Activated T-helper 1 cell treated with anti-CD3 and anti-CD28 coated beads, Interleukin-2, amount 50 U/mL, for 16 hours (primary cell): Measurements from ENCODE around the gene SPAG16.
"Not testable (repeated sequence)": the region's sequence is repeated elsewhere in the genome, so short reads cannot be mapped to it uniquely, and the experiment has no call there.

ENCODE experiments used
- DNase-seq, 2 donors: peaks; one replicate each; pipeline ENCODE4 v3.0.0-alpha.2; 2020; ENCODE audit warnings: low read depth in 1 of 2, low spot score in 1 of 2

Gene SPAG16

DNA sequence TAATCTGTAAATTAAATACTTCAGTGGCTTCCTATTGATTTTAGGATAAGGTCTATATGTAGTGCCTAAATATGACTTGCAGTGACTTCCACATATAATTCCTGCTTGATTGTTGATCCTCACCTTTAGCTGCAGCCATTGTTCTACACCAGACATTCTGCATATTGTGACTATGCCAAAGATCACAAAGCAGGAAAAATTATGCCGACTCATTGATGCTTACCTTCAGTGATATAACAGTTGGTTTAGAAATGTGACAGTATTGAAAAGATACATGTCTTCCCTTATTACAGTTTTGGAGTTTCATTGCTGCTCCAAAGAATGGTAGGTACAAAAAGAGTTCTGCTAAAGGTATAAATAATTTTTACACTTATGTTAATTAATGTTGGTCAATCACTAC, 12.3 kb upstream of the SPAG16 start:
- DNase-seq, result no peak

DNA sequence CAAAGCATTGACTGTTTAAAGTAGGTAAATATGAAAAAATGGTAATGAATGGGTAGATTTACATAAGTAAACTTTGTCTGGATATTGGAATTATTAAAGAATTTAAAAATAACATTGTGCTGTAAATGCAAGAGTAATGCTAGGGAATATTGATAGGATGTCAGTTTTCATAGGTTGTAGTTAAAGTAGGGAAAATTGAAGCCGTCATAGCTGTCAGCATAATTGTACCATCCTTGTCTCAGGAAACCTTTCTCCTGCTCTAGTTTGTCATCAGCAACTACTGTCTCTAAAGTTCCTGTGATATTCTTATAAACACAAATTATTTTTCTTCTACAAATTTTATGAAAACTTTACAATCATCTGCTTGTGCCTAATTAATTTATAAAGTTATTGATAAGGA, 10.1 kb upstream of the SPAG16 start:
- DNase-seq, result no peak

DNA sequence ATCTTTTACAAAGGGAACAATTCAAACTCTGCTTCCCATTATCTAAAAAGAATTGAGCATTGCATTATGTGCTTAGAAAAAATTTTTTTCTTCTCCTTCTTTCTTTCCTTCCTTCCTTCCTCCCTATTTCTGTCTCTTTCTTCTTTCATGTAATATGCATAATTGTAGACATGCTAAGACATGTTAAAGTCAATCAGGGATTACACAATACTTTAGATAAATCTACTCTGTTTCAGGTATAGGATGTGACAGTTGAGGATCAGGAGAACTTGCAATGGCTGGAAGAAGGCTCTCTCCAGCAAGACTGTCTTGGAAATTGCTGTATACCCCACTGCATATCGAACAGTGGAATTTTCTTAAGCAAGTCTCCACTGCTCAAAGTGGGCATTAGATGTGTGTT, 9.0 kb upstream of the SPAG16 start:
- DNase-seq, result no peak

DNA sequence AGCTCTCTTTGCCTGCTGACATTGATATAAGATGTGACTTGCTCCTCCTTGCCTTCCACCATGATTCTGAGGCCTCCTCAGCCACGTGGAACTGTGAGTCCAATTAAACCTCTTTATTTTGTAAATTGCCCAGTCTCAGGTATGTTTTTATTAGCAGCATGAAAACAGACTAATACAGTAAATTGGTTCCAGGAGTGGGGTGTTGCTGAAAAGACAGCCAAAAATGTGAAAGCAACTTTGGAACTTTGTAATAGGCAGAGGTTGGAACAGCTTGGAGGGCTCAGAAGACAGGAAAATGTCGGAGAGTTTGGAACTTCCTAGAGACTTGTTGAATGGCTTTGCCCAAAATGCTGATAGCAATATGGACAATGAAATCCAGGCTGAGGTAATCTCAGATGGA, 7.1 kb upstream of the SPAG16 start:
- not testable (repeated sequence) for DNase-seq

DNA sequence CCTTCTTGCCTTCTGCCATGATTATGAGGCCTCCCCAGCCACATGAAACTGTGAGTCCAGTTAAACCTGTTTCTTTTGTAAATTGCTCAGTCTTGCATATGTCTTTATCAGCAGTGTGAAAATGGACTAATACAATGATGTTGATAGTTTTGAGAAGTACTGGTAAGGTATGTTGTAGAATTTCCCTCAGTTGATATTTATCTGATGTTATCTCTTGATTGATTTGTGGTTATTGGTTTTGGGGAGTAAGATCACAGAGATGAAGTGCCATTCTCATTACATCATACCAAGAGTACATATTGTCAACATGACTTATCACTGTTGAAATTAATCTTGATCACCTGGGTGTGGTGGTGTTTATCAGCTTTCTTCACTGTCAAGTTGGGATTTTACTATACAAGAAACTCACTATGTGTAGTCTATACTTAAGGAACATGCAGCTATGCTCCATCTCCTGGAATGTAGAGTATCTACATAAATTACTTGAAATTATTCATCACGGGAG, 5.1 kb upstream of the SPAG16 start:
- no peak for DNase-seq

DNA sequence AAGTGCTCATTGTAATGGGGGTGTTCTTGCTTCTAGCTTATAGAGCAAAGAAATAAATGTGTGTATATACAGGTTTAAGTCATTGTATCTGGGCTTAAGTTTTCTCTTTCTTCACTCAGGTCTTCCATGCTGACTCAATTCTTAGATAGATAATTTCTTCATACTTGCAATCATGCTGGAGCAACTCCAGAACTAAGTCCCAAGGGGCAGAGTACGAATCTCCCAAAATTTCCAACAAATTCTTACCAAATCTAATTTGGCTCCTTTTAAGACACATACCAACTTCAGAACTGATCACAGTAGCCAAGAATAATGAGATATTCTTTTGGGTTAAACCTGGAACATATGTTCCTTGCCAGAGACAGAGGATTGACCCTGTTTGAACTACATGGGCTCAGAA, 4.3 kb upstream of the SPAG16 start:
- DNase-seq, result no peak

DNA sequence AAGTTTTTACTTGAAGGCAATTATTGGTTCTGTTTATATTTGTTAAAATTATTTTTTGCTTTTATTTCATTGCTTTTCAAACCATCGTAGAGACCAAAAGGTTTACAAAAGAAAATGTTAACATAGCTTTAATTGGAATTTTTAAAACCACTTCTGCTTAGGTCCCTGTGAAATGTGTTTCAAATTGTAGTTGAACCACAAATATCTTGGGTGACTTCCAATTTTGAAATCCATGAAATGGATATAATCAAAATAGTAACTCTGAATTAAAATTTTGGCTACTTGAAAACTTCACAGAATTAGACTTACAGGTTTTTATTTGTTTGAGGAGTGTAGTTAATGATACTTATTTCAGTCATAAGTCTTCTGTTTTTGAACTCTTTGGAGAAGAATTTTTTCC, 3.1 kb upstream of the SPAG16 start:
- no peak for DNase-seq

DNA sequence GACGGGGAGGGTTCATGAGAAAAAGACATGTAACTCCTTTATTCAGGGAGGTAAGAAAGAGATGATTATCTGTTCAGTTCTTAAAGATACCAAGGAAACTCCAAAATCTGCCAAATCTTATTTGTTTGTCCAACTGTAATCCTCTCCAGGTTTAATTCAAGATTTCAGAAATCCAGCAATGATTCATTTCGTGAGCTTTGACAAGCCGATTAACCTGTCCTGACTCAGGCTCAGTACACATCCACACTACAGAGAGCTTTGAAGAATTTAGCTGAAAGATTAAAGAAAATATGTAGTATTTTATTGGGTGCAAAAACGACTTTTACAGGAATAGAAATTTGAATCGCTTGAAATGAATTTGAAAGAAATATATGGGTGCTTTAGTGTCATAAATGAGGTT, 1.1 kb downstream of the SPAG16 start:
- DNase-seq, result no peak

DNA sequence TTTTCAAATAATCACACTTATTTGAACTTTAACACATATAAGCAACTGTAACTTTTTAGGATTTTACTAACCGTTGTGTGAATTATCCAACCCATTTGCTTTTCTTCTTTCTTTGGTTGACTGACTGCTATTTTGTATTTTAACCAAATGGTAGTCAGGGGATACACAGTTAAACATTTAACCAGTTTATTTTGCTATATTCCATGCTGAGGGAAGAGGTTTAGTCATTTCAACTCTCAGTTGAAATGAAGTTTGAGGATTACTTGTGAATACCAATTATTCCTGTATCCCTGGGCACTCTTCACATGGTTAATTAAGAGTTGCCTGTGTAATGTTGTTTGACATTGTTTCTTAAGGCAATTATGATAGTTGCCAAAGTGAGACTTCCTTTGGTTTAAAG, 1.9 kb downstream of the SPAG16 start:
- no peak for DNase-seq

DNA sequence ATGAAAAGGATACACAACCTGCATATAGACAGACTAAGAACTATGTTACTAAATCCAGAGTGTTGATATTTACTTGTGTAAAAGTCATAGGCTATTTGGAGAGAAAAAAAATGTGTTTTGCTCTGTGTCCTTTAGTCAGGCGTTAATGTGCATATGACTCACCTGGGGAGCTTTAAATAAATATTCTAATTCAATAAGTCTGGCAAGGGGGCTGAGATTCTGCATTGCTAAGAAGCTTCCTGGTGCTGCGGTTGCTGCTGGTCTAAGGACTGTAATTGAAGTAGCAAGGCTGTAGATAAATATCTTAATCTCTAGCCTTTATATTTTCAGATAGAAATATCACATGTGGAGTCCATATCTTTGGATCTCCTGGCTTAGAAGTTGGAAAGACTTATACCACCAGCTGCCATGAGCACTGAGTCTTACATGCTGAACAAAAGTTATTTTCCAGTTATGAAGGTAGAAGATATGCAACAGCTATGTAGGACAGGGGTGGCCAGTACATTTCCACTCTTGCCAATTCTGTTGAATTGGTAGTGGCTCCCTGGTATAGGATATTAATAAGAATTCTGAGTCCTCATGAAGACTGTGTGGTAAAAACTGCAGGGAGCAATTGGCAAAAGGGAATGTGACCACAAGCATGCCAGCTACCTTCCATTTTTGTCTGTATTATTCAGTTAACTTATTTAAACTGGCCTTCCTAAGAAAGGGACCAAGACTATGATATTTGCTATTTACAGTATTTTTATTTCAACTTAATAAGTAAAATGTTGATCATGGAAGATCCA, 4.8 kb downstream of the SPAG16 start:
- DNase-seq, result no peak

DNA sequence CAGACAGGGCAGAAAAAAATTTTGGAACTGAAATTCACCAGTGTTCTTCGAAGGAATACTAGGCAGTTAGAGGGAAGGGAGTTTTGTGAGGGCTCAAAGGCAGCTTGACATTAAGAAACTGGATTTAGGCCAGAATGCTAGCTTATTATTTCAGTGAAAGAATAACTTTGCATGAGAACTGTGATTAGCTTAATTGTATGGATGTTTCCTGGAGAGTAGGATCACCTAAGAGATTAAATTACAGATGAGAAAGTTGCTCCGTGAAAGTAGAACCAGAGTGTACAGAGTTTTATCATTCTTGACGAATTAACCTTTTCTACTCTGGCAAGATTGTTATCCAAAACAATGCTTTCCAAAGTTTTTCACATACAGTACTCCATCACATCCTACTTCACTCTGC, 6.2 kb downstream of the SPAG16 start:
- DNase-seq, result no peak

DNA sequence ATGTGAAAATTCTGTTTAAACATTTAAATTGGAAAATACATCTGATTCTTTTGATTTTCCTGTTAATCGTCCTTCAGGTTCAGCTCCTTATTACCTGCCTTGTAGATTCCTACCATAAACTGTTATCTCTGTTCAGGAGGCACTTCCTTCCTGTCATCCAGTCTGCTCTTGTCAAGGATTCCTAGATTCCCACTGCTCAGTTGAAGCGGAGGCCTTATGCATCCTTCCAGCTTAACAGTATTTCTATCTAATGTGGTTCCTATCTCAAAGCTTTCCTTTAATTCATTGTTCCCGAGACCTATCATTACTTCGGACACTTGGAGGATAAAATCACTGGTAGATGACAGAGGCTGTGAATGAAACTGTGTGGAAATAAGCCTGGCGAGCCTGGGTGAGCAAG, 12.0 kb downstream of the SPAG16 start:
- no peak for DNase-seq

DNA sequence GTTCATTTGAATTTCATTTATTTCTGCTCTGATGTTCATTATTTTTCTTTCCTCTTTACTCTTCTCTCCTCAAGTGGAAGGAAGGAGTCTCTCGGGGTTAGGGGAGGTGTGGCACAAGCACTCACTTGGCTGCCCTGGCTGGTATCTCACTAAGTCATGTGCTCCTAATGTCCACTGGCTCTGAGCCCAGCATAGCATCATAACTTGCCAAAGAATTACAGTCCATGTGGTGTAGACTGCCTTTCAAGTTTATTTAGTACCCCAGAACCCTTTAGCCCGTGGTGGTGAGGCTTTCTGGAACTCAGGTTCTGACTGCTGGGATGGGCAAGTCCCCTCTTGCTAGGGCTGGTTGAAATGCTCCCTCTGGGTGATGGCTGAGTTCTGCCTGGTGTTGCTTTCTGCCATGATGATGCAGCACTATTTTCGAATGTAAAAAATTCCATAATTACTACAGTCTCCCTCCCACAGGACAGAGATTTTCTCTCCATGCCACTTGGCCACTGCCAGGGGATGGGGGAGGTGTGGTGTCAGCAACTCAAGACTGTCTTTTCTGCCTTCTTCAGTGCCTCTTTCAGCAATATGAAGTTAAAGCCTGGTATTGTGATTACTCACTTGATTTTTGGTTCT, 22.2 kb downstream of the SPAG16 start:
- DNase-seq, result no peak

DNA sequence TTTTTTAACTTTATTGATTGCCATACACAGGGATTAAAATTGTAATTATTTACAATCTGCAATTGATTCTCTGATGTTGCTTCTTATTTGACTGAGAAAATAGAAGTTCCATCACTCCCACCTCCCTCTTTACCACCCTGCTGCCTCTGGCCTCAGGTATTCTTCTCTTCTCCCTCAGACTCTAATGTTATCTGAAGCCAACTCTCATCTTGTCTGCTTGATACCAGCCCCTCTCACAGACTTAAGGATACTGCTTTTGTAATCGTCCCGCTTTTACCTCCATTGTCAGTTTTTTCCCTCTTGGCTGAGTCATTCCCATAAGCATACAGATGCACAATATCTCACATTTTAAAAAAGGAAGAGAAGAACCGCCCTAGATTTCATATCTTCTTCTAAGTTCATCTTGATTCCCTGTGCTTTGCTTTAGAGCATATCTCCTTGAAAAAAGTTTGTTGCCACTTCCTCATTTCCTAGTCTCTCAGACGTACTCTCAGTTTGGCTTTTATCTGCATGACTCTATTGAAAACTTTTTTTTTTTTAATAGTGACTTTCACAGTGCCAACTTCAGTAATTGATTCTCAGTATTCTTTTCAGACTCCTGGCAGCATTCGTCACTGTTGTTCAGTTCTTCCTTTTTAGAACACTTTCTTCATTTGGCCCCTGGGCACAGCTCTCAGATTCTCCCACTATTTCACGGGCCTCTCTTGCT, 31.1 kb downstream of the SPAG16 start:
- DNase-seq, result no peak

DNA sequence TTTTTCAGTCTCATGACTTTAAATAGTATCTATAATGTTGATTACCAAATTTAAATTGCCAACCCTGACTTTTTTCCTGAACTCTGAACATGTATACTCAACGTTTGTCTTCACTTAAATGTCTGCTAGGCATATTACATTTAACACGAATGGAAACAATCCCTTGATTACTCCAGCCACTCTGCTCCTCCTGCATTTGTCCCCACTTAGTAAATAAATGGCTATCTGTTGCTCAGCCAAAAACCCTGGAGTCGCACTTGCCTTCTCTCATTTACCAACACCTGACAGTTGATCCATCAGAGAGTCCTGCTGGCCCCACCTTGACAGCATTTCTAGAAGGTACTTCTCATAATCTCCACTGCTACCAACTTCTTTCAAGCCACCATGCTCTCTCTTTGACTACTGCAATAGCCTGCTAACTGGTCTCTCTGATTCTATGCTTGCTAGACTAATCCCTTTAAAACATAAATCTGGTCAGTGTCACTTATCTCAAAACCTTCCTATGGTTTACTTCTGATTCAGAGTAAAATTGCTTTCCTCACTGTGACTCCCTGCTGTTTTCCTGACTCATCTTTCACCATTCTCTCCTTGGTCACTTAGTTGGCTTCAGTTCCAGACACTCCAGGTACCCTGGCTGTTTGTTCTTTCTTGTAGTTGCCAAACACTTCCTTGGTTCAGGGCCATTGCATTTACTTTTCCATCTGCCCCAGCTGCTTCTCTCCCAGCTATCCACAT, 31.9 kb downstream of the SPAG16 start:
- DNase-seq, result no peak

DNA sequence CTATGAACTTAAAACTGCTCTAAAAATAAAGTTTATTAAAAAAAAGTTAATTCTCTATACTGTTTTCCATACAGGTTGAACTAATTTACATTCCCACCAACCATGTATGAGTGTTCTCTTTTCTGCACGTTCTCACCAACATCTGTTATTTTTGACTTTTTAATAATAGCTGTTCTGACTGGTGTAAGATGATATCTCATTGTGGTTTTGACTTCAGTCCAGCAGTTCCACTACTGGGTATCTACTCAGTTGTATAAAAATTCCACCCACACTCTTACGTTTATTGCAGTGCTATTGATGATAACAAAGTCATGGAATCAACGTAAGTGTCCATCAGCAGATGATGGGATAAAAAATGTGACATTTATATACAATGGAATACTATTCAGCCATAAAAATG, 33.7 kb downstream of the SPAG16 start:
- no peak for DNase-seq

DNA sequence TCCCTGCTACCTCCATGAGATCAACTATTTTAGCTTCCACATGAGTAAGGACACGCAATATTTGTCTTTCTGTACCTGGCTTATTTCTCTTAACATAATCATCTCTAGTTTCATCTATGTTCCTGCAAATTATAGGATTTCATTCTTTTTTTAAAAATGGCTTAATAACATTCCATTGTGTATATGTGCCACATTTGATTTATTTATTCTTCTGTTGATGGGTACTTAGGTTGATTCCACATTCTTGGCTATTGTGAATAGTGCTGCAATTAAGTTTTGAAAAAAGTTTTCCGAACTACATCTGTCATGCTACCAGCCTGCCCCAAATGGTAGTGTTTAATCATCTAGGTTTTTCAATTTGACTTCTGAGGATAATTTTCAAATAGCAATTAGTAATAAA, 36.3 kb downstream of the SPAG16 start:
- no peak for DNase-seq

DNA sequence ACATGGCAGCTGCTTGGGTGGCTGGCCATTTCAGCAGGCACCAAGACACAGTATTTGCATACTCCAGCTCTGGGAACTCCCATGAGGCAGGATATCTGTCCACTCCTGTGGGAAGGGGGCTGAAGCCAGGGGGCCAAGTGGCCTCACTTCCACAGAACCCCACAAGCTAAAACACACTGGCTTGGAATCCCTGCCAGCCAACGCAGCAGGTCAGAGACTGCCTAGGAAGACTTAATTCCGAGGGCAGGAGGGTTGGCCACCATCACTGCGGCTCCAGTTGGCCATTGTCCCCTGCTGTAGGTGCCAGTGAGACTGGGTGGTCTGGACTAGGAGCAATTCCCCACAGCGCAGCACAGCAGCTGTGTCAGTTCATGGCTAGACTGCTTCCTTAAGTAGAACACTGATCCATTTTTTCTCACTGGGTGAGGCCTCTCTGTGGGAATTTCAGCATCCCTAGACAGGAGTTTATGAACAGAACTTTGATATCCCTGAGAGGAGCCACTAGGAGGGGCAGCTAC, 52.0 kb downstream of the SPAG16 start:
- DNase-seq, result no peak

DNA sequence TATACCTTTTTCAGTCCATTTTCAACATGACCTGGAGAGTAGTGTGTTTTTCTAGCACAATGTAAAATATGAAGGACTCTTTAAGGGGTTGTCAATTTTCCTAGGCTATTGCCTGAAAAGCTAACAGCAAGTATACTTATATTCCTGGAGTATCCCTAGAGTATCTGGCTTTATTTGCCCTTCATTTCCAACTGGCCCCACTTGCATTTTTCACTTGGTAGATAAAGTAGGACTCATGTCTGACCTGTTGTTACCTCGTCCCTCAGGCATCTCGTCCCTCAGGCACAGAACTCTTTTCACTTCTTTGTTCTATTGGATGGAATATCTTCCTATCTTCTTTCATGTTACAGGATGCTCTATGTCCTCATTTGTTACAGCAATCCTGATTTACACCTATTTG, 69.2 kb downstream of the SPAG16 start:
- no peak for DNase-seq

DNA sequence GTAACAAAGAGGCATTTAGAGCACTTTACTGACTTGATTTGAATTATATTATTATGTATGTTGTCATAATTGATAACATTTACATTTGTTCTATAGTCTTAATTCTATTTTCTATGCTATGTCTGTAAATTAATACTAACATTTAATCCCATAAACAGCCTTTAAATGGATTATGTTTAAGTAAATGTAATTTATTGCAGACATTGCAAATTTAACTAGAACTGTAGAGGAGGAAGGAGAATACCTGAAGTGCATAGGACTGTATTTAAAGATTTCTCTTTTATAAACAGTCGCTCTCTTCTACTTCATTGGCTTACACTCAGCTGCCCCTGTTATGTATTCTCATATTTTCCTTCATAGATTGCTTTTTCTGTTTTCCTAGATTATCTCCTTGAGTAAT, 92.4 kb downstream of the SPAG16 start:
- DNase-seq, result no peak

DNA sequence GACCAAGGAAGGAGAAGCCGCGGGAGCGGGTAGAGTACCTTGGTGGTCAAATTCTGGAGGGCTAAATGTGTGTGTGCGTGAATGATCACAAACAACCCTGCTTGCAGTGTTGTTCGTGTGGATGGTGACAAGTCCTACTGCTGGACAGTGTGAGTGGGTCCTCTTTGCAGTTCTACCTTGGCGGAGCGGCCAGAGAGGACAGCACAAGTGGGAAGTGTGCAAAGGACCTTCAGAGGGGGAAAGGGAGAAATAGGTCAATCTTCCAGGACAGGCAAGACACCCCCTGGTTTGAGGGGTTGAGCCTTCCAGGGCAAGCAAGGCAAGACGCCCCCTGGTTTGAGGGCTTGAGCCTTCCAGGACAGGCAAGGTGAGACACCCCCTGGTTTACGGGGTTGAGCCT, 122.8 kb downstream of the SPAG16 start:
- not testable (repeated sequence) for DNase-seq
